GM19193 (cell line): ENCODE data around the gene KRT4.

Source experiments
- POLR2A ChIP-seq: IDR thresholded peaks from 4 replicates; pipeline ENCODE4 v1.6.1; 2011; ENCODE audit not compliant: insufficient read depth, insufficient read length; ENCODE audit errors: extremely low read depth

Gene KRT4

GRCh38 chr12:52819731-52820510 lies 6.0 kb upstream of the KRT4 start:
- no peak for TF ChIP-seq POLR2A

- TF ChIP-seq POLR2A, result no peak
Measured at GRCh38 chr12:52818887-52819420, 5.0 kb upstream of the KRT4 start.

GRCh38 chr12:52818388-52818787 lies 4.5 kb upstream of the KRT4 start:
- TF ChIP-seq POLR2A, result no peak

- TF ChIP-seq POLR2A, result no peak
Measured at GRCh38 chr12:52817699-52818238, 3.9 kb upstream of the KRT4 start.

GRCh38 chr12:52817003-52817698 lies 3.2 kb upstream of the KRT4 start:
- no peak for TF ChIP-seq POLR2A

- TF ChIP-seq POLR2A, result no peak
Measured at GRCh38 chr12:52815676-52816588, 2.0 kb upstream of the KRT4 start.

- no peak for TF ChIP-seq POLR2A
Measured at GRCh38 chr12:52815161-52815560, 1.2 kb upstream of the KRT4 start.

GRCh38 chr12:52814710-52815155 lies 817 bp upstream of the KRT4 start:
- TF ChIP-seq POLR2A, result no peak

- TF ChIP-seq POLR2A, result no peak
Measured at GRCh38 chr12:52813203-52813819, 605 bp downstream of the KRT4 start.

GRCh38 chr12:52812749-52813148 lies 1.2 kb downstream of the KRT4 start:
- no peak for TF ChIP-seq POLR2A

GRCh38 chr12:52812073-52812400 lies 1.9 kb downstream of the KRT4 start:
- no peak for TF ChIP-seq POLR2A

GRCh38 chr12:52811191-52812072 lies 2.5 kb downstream of the KRT4 start:
- no peak for TF ChIP-seq POLR2A

- no peak for TF ChIP-seq POLR2A
Measured at GRCh38 chr12:52810554-52810953, 3.4 kb downstream of the KRT4 start.

GRCh38 chr12:52809166-52809565 lies 4.8 kb downstream of the KRT4 start:
- no peak for TF ChIP-seq POLR2A

- no peak for TF ChIP-seq POLR2A
Measured at GRCh38 chr12:52808573-52809160, 5.2 kb downstream of the KRT4 start.
